GM18951 (cell line): Measurements from ENCODE around the gene MAD2L1.
"Not testable (repeated sequence)": the region's sequence is repeated elsewhere in the genome, so short reads cannot be mapped to it uniquely, and the experiment has no call there.

ENCODE experiments used
- POLR2A ChIP-seq: IDR thresholded peaks from 4 replicates; pipeline ENCODE4 v1.6.1; 2011; ENCODE audit warnings: mild to moderate bottlenecking; ENCODE audit not compliant: insufficient read length, insufficient read depth; ENCODE audit errors: extremely low read depth
- in situ Hi-C: fragments of 300-500 bp; cut with MboI; formaldehyde crosslinking; loops from one replicate; pipeline ENCODE4 v1.12.0; 2022; ENCODE audit warnings: low sequenced_read_pairs, mixed read lengths, inconsistent platforms; ENCODE audit not compliant: unreplicated experiment

The MAD2L1 gene

GRCh38 chr4:120079839-120080520 lies 13.3 kb upstream of the MAD2L1 start:
- TF ChIP-seq POLR2A = no peak
- in situ Hi-C loops = no loop called here

GRCh38 chr4:120078216-120078615 lies 11.6 kb upstream of the MAD2L1 start:
- in situ Hi-C loops = no loop called here
- TF ChIP-seq POLR2A = no peak

GRCh38 chr4:120071192-120071795 lies 4.6 kb upstream of the MAD2L1 start:
- TF ChIP-seq POLR2A = no peak
- in situ Hi-C loops = no loop called here

GRCh38 chr4:120070196-120070595 lies 3.5 kb upstream of the MAD2L1 start:
- in situ Hi-C loops = no loop called here
- TF ChIP-seq POLR2A = no peak

GRCh38 chr4:120065974-120066516 lies 603 bp downstream of the MAD2L1 start:
- in situ Hi-C loops = no loop called here
- TF ChIP-seq POLR2A = no peak

- TF ChIP-seq POLR2A = no peak
- in situ Hi-C loops = no loop called here
These were observed 1.8 kb downstream of the MAD2L1 start for GRCh38 chr4:120064887-120065286.

GRCh38 chr4:120063711-120064110 lies 2.9 kb downstream of the MAD2L1 start:
- in situ Hi-C loops = not testable (repeated sequence)

- no peak for TF ChIP-seq POLR2A
- in situ Hi-C loops = no loop called here
These were observed 3.9 kb downstream of the MAD2L1 start for GRCh38 chr4:120062663-120063195.

- in situ Hi-C loops = no loop called here
- TF ChIP-seq POLR2A = no peak
These were observed 7.6 kb downstream of the MAD2L1 start for GRCh38 chr4:120059036-120059435.

GRCh38 chr4:120057416-120057815 lies 9.2 kb downstream of the MAD2L1 start:
- in situ Hi-C loops = no loop called here
- TF ChIP-seq POLR2A = no peak

- no peak for TF ChIP-seq POLR2A
- in situ Hi-C loops = no loop called here
These were observed 10.4 kb downstream of the MAD2L1 start for GRCh38 chr4:120056246-120056645.

GRCh38 chr4:120055795-120056194 lies 10.9 kb downstream of the MAD2L1 start:
- TF ChIP-seq POLR2A = no peak
- in situ Hi-C loops = no loop called here

- no peak for TF ChIP-seq POLR2A
- in situ Hi-C loops = no loop called here
These were observed 11.5 kb downstream of the MAD2L1 start for GRCh38 chr4:120055162-120055561.

GRCh38 chr4:120053911-120054310 lies 12.7 kb downstream of the MAD2L1 start:
- no peak for TF ChIP-seq POLR2A
- in situ Hi-C loops = no loop called here
